ENCODE measurements around the gene TTC34.

DNA sequence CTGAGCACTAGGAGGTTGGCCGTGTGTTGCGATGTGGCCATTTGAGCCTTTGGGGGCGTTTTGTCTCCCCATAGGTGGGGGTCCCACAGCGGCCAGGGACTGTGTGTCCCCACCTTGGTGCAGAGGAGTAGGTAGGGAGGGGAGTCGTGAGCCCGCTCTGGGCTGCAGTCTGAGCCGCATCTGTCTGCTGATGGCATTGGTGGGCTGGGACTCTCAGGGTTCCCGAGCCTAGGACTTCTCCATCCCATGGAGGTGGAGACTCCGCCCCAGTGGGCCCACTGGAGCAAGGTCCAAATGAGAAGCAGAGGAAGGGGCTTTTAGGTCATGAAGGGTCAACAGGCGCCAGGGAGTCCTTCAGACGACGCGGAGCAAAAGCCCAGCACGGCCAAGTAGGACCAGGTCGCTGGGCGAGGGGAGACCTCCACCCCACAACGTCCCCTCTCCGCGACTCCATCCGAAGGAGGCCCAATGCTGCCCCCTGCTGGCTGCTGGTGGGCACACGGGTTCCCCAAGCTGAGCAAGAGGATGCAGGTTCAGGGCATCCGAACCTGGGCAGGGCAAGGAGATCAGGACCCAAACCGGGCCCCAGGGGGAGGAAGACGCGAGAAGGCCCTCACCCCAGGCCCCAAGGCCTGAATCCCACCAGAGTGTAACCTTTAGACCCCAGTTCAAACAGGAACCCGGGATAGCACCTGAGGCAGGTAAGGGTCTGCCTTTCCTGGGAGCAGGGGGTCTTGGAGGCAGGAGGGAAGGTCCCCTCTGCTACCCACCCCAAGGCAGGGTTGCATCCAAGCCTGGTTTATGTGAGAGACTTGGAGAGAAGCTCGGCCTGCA, 14.9 kb downstream of the TTC34 start:
- TF ChIP-seq, protein P1, sequence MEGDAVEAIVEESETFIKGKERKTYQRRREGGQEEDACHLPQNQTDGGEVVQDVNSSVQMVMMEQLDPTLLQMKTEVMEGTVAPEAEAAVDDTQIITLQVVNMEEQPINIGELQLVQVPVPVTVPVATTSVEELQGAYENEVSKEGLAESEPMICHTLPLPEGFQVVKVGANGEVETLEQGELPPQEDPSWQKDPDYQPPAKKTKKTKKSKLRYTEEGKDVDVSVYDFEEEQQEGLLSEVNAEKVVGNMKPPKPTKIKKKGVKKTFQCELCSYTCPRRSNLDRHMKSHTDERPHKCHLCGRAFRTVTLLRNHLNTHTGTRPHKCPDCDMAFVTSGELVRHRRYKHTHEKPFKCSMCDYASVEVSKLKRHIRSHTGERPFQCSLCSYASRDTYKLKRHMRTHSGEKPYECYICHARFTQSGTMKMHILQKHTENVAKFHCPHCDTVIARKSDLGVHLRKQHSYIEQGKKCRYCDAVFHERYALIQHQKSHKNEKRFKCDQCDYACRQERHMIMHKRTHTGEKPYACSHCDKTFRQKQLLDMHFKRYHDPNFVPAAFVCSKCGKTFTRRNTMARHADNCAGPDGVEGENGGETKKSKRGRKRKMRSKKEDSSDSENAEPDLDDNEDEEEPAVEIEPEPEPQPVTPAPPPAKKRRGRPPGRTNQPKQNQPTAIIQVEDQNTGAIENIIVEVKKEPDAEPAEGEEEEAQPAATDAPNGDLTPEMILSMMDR (conservative IDR thresholded peaks at IDR 0.05) = peak; percentile 71
- TF ChIP-seq EZH2 (IDR thresholded peaks at IDR 0.05; ENCODE audit: low read depth) = no peak

Measured in PC-9 (cell line).